Effector CD8-positive, alpha-beta T cell (primary cell): ENCODE results near the gene TRIM65.
A peak's percentile ranks its signal among the peaks of the same experiment; 100 is the strongest.

Experiments used
- DNase-seq: peaks from one replicate; lab custom pipeline; 2025; lab: John Stamatoyannopoulos, UW
- total RNA-seq, 4 experiments: gene quantifications; one replicate each; lab custom pipeline; 2026; lab: John Stamatoyannopoulos, UW

The TRIM65 gene, protein sequence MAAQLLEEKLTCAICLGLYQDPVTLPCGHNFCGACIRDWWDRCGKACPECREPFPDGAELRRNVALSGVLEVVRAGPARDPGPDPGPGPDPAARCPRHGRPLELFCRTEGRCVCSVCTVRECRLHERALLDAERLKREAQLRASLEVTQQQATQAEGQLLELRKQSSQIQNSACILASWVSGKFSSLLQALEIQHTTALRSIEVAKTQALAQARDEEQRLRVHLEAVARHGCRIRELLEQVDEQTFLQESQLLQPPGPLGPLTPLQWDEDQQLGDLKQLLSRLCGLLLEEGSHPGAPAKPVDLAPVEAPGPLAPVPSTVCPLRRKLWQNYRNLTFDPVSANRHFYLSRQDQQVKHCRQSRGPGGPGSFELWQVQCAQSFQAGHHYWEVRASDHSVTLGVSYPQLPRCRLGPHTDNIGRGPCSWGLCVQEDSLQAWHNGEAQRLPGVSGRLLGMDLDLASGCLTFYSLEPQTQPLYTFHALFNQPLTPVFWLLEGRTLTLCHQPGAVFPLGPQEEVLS
- 34.6 to 73.9 (median 57.8) reads per million in 4 experiments for total RNA-seq

GRCh38 chr17:75896415-75897159 is at the start of gene TRIM65:
Gene TRIM65 (minus strand): TSS chr17:75896951. CDS start chr17:75896937, 14 bp downstream.
- DNase-seq: peak; percentile 66

GRCh38 chr17:75945211-75945610 is 48.5 kb upstream of the TRIM65 start:
- DNase-seq: no peak

DNA sequence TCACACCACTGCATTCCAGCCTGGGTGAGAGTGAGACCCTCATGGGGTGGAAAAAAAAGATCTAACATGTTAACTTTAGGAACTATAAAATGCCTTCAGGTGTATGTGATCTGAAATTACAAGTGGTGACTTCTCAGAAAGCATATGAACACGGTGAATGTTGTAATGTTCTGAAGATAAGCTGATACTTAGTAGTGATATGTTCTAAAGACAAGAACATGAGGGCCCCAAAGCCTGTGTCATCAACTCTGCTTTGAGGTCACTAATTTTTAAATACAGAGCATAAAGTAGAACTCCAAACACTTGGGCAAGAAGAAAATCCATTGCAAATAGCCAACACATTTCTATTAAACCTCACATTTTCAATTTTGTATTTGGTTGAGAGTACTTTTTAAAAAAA is 46.7 kb upstream of the TRIM65 start:
- no peak for DNase-seq

DNA sequence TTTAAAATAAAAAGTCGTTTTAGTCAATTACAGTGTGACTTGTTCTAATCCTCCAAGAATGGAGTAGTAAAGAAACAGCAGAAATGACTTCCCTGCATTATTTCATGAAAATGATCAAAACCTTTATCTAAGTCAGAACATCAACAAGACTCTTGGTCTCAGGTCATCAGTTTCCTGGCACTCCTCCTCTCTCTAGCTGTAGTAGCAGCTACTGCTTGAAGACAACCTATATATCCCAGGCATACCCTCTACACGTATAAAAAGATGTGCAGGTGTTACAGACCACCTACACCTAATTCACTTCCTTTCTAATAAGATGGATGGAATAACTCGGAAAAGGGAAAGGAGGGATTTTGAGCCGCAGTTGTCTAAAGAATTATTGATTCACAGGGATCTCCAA is 45.7 kb upstream of the TRIM65 start:
- no peak for DNase-seq

DNA sequence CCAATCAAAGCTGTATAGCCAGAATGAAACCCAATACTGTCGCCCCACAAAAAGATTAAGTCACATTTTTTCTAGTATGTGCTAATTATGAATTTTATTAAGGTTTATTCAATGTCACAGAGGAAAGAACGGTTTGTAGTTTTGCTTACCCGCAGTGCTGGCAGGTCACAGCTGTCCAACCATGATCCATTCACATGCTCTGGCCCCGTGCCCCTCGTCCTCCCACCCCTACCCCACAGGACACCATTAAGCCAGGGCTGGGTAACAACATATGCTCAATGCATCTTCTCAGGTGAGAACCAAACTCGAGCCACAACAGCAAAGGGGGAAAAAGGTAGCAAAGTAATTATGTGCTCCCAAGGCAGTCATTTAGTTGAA is 44.7 kb upstream of the TRIM65 start:
- no peak for DNase-seq

DNA sequence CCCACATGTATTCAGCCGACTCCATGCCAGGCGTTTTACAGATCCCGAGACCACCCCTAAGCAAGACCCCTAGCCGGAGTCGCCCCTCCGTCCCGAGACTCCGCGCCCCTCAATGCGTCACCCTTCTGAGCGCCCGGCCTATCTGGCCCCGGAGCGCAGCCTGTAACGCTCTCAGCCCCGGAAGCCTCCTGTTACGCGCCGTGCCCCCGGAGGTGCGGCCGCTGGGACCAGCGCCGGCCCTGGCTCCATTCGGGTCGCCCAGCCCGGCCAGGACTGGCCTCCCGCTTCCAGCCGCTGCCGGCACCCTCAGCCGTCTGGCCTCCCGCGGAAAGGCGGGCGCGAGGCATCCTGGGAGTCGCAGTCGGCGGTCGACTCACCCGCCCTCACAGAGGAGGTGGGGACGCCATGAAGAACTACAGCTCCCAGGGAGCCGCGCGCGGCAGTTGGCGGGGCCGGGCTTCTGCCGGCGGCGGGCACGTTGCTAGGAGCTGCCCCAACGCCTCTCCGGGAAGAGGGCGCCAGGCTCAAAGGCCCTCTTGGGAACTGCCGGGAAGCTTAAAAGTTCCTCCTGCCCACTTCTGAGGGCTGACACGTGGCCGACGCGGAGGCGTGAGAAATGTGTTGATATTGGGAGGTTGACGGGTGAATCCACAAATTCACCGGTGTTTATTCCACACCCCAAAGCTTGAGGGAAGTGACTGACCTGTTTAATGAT is 44.1 kb upstream of the TRIM65 start, which contains the start of gene FBF1:
Gene FBF1, minus strand, starts transcription at position 316 of the 715 bp plus-strand sequence. CDS start 2,893 bp downstream, outside the sequence.
- DNase-seq: peak; percentile 79

DNA sequence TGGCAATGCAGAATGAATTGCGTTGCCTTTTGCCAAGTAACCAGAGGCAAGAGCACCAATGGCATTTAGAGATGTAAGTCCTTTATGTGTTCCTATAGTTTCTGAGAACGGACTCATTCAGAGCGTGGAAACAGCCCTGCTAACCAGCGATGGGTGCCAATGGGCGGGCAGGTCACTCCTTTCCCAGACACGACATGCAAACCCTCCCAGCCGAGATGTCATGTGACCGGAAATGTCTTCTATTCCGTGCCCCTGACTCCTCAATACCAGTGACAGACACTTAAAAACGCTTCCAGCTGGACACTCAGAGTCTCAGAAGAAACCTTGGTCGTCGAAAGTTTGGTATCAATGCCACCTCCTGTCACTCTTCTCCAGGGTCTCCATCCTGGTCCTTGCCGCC is 40.9 kb upstream of the TRIM65 start:
- DNase-seq: no peak

GRCh38 chr17:75933808-75934207 is 37.1 kb upstream of the TRIM65 start:
- no peak for DNase-seq

- DNase-seq: no peak
Measured at GRCh38 chr17:75932852-75933251, 36.1 kb upstream of the TRIM65 start.

GRCh38 chr17:75931062-75931461 is 34.3 kb upstream of the TRIM65 start:
- DNase-seq: no peak

DNA sequence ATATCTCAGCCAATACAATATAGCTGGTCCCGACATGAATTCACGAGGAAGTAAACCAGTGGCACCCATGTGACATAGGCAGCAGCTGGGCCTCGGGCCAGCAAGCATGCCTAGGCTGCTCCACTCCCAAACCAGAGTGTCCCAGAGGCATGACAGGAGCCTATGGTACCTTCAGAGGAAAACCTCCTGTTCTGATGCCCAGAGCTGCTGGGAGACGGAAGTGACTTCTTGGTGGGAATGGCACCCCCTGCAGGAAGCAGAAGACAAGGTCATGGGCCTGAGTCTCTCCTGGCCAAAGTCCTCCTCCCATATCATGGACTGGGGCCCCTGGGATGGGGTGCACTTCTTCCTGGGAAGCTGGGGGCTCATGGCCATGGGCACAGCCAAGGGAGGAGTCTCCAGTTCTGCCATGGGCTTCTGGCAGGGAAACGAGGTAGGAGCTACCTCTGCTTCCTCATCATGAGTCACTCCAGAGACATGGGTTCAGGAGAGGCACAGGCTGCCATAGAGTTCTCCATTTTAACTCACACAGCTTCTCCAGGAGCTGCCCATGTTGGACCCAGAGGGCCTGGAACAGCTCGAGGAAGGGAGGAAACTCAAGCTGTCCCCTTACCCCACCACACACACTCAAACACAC is 30.7 kb upstream of the TRIM65 start:
- DNase-seq: no peak

- no peak for DNase-seq
Measured at GRCh38 chr17:75926456-75926855, 29.7 kb upstream of the TRIM65 start.

DNA sequence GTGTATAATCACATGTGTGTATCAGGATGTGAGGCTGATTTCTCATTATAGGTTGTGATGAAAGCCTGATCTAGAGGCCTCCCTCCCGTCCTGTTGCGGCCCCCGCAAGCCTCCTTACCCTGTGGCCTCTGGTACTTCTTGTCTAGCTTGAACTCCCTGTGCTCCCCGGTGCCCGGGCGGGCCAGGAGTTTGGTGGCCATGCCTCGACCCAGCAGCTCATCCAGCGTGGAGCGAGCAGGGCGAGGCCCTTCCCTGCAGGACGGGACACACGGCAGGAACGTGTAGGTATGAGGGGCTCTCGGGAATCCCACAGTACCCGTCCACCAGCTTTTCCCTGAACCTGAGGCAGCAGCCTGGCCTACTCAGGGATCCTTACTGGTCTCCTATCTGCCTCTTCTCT is 29.2 kb upstream of the TRIM65 start:
- DNase-seq: no peak

GRCh38 chr17:75925103-75925502 is 28.4 kb upstream of the TRIM65 start:
- DNase-seq: no peak

- no peak for DNase-seq
Measured at GRCh38 chr17:75922963-75923874, 26.5 kb upstream of the TRIM65 start.

- DNase-seq: no peak
Measured at GRCh38 chr17:75922173-75922961, 25.6 kb upstream of the TRIM65 start.

GRCh38 chr17:75921596-75921995 is 24.8 kb upstream of the TRIM65 start:
- DNase-seq: no peak

DNA sequence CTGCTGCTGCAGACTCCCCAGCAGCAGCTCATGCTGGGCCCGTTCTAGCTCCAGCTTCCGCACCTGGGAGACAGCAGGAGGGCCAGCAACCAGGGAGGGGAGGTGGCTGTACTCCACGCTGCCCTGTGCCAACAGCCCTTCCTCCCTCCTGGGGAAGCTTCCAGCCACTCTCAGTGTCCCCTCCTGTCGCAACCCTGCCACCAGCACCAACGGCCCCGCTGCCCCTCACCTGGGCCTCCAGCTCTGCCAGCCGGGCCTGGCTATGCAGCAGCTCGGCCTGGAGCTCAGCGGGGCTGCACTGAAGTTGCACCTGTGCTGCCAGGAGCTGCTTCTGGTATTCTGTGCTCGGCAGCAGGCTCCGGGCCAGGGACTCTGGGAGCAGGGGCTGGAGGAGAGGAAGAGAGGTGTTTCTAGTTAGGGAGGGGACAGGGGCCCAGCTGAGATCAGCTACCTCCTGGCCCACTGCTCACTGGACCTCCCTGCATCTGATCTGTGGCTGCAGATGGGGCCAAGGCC is 23.4 kb upstream of the TRIM65 start:
- DNase-seq: no peak

DNA sequence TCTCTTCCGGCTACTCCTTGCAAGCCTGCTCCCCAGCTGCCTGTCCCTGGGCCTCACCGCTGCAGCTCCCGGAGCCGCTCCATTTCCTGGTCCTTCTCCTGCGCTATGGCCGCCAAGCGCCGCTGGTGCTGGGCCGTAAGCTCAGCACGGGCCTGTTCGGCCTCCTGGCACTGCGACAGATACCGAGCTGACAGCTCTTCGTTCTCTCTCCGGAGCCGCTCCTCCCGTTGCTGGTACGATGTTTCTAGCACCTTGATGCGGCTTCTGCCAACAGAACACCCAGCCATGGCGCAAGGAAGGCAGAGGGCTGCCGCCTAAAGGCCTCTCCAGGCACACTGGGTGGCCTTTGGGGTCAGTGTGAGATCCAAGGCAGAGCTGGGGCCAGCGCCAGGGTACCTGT is 22.9 kb upstream of the TRIM65 start:
- no peak for DNase-seq
